Endometrial microvascular endothelial cells (primary cell): Measurements from ENCODE around the gene LMOD1. TPM values are rescaled to one million over a fixed set of nuclear protein-coding genes. Genes with fewer than 3 reads are reported as not detected.
"Not testable (repeated sequence)": the region's sequence is repeated elsewhere in the genome, so short reads cannot be mapped to it uniquely, and the experiment has no call there.

Experiments used
- in situ Hi-C: cut with HindIII; loops from 2 replicates; pipeline ENCODE4 v1.10.0; 2017; ENCODE audit warnings: low sequenced_read_pairs, low pct_unique_long_range_greater_than_20kb; ENCODE audit errors: inconsistent ontology term
- total RNA-seq: library from RNA; depleted of rRNA; stranded (reverse); fragments of >200 nt; gene quantifications from one replicate; pipeline ENCODE4 v1.2.3, GENCODE V29; 2015; ENCODE audit errors: inconsistent ontology term

LMOD1 gene
- total RNA-seq, 1 donor from 2014 or later: 0.19 TPM

DNA sequence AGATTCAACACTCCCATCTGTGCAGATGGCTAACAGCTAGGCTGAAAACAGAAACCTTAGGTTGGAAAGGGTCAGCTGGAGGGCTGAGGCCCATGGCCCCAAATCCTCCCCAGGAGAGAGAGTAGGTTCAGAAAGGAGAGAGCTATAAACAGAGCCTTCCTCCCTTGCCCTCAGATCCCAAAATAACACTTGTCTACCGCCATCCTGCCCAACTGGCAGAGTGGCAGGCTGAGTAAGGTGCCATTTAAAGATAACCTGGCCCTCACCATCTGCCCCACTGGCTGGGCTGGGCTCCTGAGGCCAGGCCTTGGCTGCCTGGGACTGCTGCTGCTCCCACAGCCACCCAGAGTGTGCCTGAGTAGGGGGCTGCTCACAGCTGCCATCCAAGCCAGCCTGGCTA lies 61.9 kb downstream of the LMOD1 start:
- in situ Hi-C loops: no loop called here

GRCh38 chr1:201883786-201884185 lies 62.6 kb downstream of the LMOD1 start:
- in situ Hi-C loops: no loop called here

GRCh38 chr1:201883266-201883665 lies 63.1 kb downstream of the LMOD1 start:
- in situ Hi-C loops: no loop called here

DNA sequence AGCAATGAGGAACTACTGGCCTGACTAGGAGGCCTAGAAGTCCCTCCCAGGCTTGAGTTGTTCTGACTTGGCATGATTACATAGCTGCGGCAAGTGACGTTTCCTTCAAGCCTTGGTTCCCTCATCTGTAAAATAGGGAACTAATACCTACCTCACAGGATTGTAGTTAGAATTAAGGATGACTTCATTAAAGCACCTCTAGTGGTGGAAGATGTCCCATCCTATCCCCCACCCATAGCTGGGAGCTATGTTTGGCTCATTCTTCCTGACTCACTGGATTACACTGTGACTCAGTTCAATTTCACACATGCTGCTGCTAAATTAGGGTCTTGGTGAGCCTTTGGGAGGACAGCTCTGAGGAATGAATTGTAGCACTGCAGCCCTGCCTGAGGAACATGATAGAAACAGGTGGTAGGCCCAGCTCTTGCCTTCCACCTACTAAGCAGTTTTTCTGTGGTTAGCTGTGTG lies 63.6 kb downstream of the LMOD1 start:
- in situ Hi-C loops: no loop called here

- in situ Hi-C loops: no loop called here
These were observed 64.7 kb downstream of the LMOD1 start for GRCh38 chr1:201881617-201882016.

DNA sequence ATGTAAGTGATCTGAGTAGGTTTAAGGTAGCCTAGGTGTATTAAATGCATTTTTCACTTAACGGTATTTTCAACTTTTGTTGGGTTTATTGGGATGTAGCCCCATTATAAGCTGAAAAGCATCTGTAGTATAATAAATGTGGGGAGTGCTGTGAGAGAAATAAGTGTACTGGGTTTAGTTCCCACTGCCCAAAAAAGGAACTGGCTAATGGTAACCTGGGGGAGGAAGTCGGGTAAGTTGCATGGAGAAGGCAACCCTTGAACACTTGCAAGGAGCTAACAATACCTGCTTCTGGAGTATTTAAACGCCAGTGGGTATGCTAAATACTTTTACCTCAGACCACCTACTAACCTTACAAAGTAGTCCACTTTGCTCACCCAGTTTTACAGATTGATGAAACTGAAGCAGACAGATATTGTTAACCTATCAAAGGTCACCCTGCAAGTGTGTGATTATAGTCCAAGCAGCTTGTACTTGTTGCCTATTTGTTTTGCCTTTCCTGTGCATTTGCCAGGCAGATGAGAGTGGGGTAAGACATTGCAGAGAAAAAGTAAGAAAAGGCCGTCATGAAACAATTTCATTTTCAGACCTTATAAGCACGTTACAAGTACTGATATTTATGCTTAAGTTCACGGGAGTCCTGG lies 65.3 kb downstream of the LMOD1 start:
- in situ Hi-C loops: no loop called here

- in situ Hi-C loops: no loop called here
These were observed 68.4 kb downstream of the LMOD1 start for GRCh38 chr1:201877877-201878401.

- in situ Hi-C loops: no loop called here
These were observed 70.1 kb downstream of the LMOD1 start for GRCh38 chr1:201876148-201876818.

DNA sequence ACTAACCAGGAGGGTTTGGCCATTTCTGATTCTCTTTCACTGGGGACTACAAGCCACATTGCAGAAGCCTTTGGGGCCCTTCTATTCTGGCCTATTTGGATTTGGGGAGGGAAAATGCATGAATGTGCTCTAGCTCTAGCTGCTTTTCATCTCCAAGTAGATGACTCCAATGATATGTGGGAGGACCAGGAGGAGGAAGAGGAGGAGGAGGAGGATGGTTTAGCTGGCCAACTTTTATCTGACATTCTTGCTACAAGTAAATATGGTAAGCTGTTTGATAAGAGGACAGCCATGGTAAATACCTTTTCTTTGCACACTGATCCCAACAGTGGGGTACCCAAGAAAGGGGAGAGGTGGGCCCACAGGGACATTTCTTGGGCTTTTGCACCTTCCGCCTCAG lies 71.7 kb downstream of the LMOD1 start:
- in situ Hi-C loops: no loop called here

GRCh38 chr1:201870397-201870796 lies 76.0 kb downstream of the LMOD1 start:
- in situ Hi-C loops: no loop called here

GRCh38 chr1:201861448-201861847 lies 84.9 kb downstream of the LMOD1 start:
- in situ Hi-C loops: no loop called here

- in situ Hi-C loops: no loop called here
These were observed 86.9 kb downstream of the LMOD1 start for GRCh38 chr1:201859424-201859823.

DNA sequence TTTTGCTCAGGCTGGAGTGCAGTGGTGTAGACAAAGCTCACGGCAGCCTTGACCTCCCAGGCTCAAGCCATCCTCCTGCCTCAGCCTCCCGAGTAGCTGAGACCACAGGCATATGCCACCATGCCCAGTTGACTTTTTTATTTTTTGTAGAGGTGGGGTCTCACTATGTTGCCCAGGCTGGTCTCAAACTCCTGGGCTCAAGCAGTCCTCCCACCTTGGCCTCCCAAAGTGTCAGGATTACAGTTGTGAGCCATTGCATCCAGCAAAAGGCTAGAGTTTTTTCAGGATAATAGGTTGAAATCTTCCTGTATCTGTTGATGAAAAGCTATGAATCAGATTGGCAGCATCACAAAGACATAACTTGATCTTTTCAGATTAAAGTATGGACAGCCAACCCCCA lies 89.6 kb downstream of the LMOD1 start:
- in situ Hi-C loops: not testable (repeated sequence)

DNA sequence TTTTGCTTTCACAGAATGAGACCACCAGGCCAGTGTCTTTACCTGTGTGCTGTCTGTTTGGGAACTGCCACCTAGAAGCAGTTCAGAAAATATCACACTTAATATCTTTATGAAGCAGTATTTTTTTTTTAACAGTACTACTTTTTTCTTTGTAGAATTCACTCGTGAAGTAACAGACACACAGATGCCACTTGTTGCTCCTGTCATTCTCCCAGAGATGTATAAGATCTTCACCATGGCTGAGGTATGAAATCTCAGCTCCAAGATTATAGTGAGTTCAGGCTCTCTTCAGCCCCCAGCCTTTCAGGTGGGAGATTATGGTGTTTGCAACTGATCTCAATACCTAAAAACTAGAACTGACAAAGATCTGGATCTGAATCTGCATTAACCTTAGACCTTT lies 94.4 kb downstream of the LMOD1 start:
- in situ Hi-C loops: no loop called here

DNA sequence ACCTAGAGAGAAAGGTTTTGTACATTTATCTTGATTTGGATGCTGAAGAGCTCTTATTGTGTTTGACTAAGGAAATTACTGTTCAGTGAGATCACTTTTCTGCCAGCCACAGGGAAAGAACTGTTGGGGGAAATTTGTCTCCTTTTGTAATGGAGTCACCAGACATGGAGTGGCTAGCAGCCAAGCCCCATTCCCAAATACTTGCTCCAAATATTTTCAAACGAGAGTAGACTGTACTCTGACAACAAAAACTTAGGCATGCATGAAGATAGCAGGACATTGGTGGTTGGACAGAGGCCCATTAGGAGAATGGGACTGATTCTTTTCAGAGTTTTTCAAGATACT lies 96.3 kb downstream of the LMOD1 start:
- in situ Hi-C loops: no loop called here

DNA sequence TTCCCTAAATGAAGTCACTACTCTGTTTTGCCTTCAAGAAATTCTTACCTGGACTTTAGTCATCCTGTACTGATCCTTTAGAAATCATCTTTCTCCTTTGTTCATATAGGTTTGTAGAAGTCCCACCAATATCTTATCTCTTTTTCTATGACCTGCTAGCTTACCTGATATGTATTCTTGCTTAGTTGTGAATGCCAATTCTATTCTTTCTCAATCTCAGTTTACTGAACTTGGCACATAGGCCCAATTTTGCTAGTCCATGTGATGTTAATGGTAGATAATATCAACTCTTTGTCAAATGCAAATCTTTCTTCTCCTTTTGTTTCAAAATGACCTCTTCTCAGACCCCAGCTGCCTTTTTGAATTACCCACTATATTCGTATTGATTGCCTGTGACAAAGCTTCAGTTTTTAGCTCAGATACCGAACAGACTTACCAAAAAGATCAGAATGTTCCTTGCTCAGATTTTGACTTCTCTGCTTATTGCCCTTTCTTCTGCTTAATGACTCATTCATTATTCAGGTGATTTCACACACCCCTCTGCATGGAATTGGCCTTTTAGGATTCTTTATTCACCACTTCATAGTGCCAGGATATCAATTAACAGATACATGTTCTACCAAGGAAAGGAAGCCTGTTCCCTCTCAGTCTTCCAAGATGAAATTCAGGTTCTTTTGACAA lies 96.8 kb downstream of the LMOD1 start:
- in situ Hi-C loops: no loop called here

GRCh38 chr1:201848230-201848629 lies 98.1 kb downstream of the LMOD1 start:
- in situ Hi-C loops: no loop called here

DNA sequence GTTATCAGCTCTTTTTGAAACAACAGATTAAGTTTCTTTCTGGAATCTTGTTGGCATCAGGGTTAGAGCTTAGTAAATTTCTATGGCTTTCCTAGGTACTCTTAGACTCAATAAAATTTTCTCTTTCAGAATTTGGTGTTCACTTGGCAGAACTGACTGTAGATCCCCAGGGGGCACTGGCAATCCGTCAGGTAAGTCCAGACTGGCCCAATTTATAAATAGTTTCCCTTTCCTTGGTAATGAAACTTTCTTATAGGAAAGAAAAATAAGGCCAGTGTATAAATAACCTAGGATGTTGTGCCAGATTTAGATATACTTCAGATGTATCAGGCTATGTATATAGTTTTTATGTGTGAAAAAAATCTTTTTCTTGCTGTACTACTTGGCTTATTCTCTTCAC lies 99.2 kb downstream of the LMOD1 start:
- in situ Hi-C loops: no loop called here
